ENCODE data around the gene P4HB.

Gene P4HB

GRCh38 chr17:81825841-81826466 is 34.4 kb downstream of the P4HB start:
- TF ChIP-seq ELF4 (IDR thresholded peaks at IDR 0.05) (no peak), HDGF (IDR thresholded peaks at IDR 0.05; ENCODE audit: borderline replicate concordance) (no peak), NFRKB (IDR thresholded peaks at IDR 0.05) (no peak), TARDBP (IDR thresholded peaks at IDR 0.05) (no peak), FOXA1 (IDR thresholded peaks at IDR 0.05) (no peak), ZNF384 (IDR thresholded peaks at IDR 0.05) (no peak), LEF1 (IDR thresholded peaks at IDR 0.05; ENCODE audit: borderline replicate concordance) (no peak), PKNOX1 (IDR thresholded peaks at IDR 0.05) (no peak)
- POLR2A ChIA-PET: interaction anchor here (1.3 kb wide), 1 partner anchor 123 kb away, joined by 4 read pairs; the partner anchor contains the start of gene MRPL12
- no peak for DNase-seq (ENCODE audit: extremely low spot score)
- CTCF ChIA-PET: no interaction called here

GRCh38 chr17:81824595-81824994 is 35.7 kb downstream of the P4HB start:
- POLR2A ChIA-PET: interaction anchor here (0.9 kb wide), 2 partner anchors 8 to 17 kb away, joined by 4 read pairs; partner anchors contain the start of gene MCRIP1

GRCh38 chr17:81823820-81824550 is 36.4 kb downstream of the P4HB start:
- TF ChIP-seq SUZ12 (IDR thresholded peaks at IDR 0.05) (no peak), HDGF (IDR thresholded peaks at IDR 0.05; ENCODE audit: borderline replicate concordance) (no peak), ARNT (IDR thresholded peaks at IDR 0.05) (no peak)
- ChIA-PET POLR2A (interaction anchor here (0.9 kb wide), 1 partner anchor 9 kb away, joined by 4 read pairs; the partner anchor contains the start of gene MCRIP1), CTCF (interaction anchor here (0.6 kb wide), 1 partner anchor 271 kb away, joined by 3 read pairs; no protein-coding TSS in a partner anchor)
- no peak for DNase-seq (ENCODE audit: extremely low spot score)

More at GRCh38 chr17:81824595-81824994, 35.7 kb downstream of the P4HB start:
- no peak for DNase-seq (ENCODE audit: extremely low spot score)
- CTCF ChIA-PET: no interaction called here
- TF ChIP-seq BHLHE40 (IDR thresholded peaks at IDR 0.05; ENCODE audit: borderline replicate concordance) (no peak), PKNOX1 (IDR thresholded peaks at IDR 0.05) (no peak), FOXK2 (IDR thresholded peaks at IDR 0.05) (no peak), FOXA1 (IDR thresholded peaks at IDR 0.05) (no peak)

- ChIA-PET CTCF (interaction anchor here (0.6 kb wide), 1 partner anchor 270 kb away, joined by 3 read pairs; no protein-coding TSS in a partner anchor), POLR2A (interaction anchor here (0.8 to 1.7 kb wide), 2 partner anchors 10 to 102 kb away, joined by 3 to 16 read pairs; partner anchors contain the start of gene MCRIP1)
- no peak for DNase-seq (ENCODE audit: extremely low spot score)
- TF ChIP-seq CTBP1 (IDR thresholded peaks at IDR 0.05; ENCODE audit: borderline replicate concordance) (no peak), HDGF (IDR thresholded peaks at IDR 0.05; ENCODE audit: borderline replicate concordance) (no peak), NFRKB (IDR thresholded peaks at IDR 0.05) (no peak), ARNT (IDR thresholded peaks at IDR 0.05) (no peak)
Observed at GRCh38 chr17:81822996-81823819, 37.1 kb downstream of the P4HB start.

- no peak for TF ChIP-seq FOXK2 (IDR thresholded peaks at IDR 0.05)
- no peak for TF ChIP-seq FOXM1 (IDR thresholded peaks at IDR 0.05; ENCODE audit: borderline replicate concordance)
- no peak for TF ChIP-seq BHLHE40 (IDR thresholded peaks at IDR 0.05; ENCODE audit: borderline replicate concordance)
- no peak for TF ChIP-seq SUZ12 (IDR thresholded peaks at IDR 0.05)
- TF ChIP-seq CTBP1 (IDR thresholded peaks at IDR 0.05; ENCODE audit: borderline replicate concordance): no peak
- TF ChIP-seq NFRKB (IDR thresholded peaks at IDR 0.05): no peak
- no peak for TF ChIP-seq ZNF384 (IDR thresholded peaks at IDR 0.05)
- no peak for TF ChIP-seq PKNOX1 (IDR thresholded peaks at IDR 0.05)
- no peak for TF ChIP-seq ARNT (IDR thresholded peaks at IDR 0.05)
- TF ChIP-seq SP1 (IDR thresholded peaks at IDR 0.05): no peak
- no peak for TF ChIP-seq FOXA1 (IDR thresholded peaks at IDR 0.05)
- TF ChIP-seq TARDBP (IDR thresholded peaks at IDR 0.05): no peak
- no peak for TF ChIP-seq L3MBTL2 (conservative IDR thresholded peaks at IDR 0.05)
- TF ChIP-seq LEF1 (IDR thresholded peaks at IDR 0.05; ENCODE audit: borderline replicate concordance): no peak
- no peak for TF ChIP-seq ELF4 (IDR thresholded peaks at IDR 0.05)
- no peak for TF ChIP-seq HDGF (IDR thresholded peaks at IDR 0.05; ENCODE audit: borderline replicate concordance)
- no peak for DNase-seq (ENCODE audit: extremely low spot score)
- ChIA-PET CTCF (interaction anchor here (0.6 kb wide), 1 partner anchor 45 kb away, joined by 4 read pairs; no protein-coding TSS in a partner anchor), POLR2A (interaction anchor here (0.8 to 1.7 kb wide), 2 partner anchors 11 to 101 kb away, joined by 3 to 16 read pairs; partner anchors contain the start of gene MCRIP1)
Observed at GRCh38 chr17:81822312-81822637, 38.1 kb downstream of the P4HB start.
